SH-SY5Y (cell line): ENCODE data around the gene RMP24.

ENCODE experiments used
- GATA2 ChIP-seq: IDR thresholded peaks from 2 replicates; pipeline ENCODE4 v1.6.1; 2011; ENCODE audit warnings: mild to moderate bottlenecking, low read depth, low read length
- GATA3 ChIP-seq: IDR thresholded peaks from 2 replicates; pipeline ENCODE4 v1.6.1; 2011; ENCODE audit warnings: low read depth, mild to moderate bottlenecking, low read length, moderate library complexity

Gene RMP24

GRCh38 chr18:35949090-35949489 is 23.4 kb upstream of the RMP24 start:
- TF ChIP-seq GATA3 (no peak), GATA2 (no peak)

- no peak for TF ChIP-seq GATA3
- no peak for TF ChIP-seq GATA2
These were observed 22.4 kb upstream of the RMP24 start for GRCh38 chr18:35949903-35950627.

DNA sequence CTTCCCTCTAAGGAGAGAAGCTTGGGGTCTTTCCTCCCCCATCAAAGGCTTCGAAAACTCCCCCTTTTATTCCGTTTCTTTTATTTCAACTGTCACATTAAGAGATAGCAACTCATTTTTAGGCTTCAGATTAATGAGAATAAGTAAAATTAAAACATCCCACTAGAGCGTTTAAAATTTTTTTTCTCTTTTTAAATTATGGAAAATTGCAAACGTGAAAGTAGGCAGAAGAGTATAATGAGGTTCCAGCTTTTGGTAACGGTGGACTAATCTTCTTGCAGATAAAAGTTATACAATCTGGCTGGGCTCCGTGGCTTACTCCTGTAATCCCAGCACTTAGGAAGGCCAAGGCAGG is 21.9 kb upstream of the RMP24 start:
- TF ChIP-seq GATA2 (no peak), GATA3 (no peak)

GRCh38 chr18:35953688-35954087 is 18.8 kb upstream of the RMP24 start:
- TF ChIP-seq GATA2 (no peak), GATA3 (no peak)

- no peak for TF ChIP-seq GATA3
- TF ChIP-seq GATA2, result no peak
These were observed 16.3 kb upstream of the RMP24 start for GRCh38 chr18:35956226-35956625.

DNA sequence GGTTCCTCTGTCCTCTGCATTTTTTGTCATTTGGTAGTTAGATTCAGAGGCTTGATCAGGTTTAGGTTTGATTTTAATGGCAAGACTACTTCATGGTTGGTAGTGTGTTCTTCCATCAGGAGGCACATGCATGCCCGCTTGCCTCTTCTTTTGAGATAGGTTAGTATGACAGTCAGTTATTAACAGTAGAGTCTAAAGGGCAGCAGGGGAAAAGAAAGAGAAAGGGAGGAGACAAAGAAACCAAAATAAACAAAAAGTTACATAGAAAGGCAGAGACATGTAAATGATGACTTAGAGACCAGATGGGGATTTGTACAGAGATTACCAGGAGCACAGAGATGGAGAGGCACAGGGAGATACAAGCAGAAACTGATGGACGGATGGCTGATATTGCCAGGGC is 10.2 kb upstream of the RMP24 start:
- TF ChIP-seq GATA2 (no peak), GATA3 (no peak)

GRCh38 chr18:35964319-35964718 is 8.2 kb upstream of the RMP24 start:
- TF ChIP-seq GATA2 (no peak), GATA3 (no peak)

DNA sequence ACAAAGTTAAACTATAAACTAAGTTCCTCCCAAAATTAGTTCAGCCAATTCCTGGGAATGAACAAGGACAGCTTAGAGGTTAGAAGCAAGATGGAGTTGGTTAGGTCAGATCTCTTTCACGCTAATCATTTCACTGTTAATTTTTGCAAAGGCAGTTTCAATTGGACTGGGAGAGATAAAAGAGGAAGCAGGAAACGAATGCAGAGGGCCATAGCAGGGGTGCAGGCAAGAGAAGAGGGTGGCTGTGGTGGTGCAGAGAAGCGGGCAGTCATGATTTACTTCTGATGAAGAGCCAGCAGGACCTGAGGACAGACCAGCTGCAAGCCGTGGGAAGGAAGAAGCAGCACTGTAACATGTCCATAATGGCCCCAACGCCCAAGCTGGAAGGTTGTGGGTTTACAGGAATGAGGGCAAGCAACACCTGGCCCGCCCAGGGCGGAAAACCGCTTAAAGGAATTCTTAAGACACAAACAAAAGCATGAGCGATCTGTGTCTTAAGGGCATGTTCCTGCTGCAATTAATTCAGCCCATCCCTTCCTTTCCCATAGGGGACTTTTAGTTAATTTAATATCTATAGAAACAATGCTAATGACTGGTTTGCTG is 4.1 kb upstream of the RMP24 start:
- TF ChIP-seq GATA3 (no peak), GATA2 (no peak)

- no peak for TF ChIP-seq GATA2
- TF ChIP-seq GATA3, result no peak
These were observed 2.8 kb upstream of the RMP24 start for GRCh38 chr18:35969676-35970075.

DNA sequence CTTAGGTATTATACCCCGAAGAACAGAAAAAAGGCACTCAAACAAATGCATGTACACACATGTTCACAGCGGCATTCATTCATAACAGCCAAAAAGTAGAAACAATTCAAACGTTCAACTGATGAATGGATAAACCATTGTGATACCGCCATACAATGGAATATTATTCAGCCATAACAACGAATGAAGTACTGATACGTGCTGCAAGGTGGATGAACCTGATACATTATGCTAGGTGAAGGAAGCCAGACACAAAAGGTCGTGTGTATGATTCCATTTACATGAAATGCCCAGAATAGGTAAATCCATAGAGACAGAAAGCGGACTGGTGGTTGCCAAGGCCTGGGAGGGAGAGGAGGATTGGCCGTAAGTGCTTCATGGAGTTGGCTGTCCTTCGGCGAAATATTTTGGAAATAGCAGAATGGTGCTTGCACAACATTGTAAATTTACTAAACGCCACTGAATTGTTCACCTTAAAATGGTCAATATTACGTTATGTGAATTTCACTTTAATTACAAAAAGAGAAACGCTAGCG is 750 bp upstream of the RMP24 start:
- TF ChIP-seq GATA3, result no peak

DNA sequence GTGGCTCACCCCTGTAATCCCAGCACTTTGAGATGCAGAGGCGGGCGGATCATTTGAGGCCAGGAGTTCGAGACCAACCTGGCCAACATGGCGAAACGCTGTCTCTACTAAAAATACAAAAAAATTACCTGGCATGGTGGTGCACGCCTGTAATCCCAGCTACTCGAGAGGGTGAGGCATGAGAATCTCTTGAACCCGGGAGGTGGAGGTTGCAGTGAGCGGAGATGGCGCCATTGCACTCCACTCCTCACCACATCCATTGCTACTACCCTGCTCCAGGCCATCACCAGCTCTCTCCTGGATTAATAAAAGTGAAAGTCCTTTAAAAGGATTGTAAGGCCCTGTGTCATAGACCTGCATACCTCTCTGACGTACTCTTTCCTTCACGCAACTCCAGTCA is 1.2 kb downstream of the RMP24 start:
- TF ChIP-seq GATA2, result no peak
- TF ChIP-seq GATA3, result no peak

GRCh38 chr18:35974181-35974580 is 1.7 kb downstream of the RMP24 start:
- TF ChIP-seq GATA2 (no peak), GATA3 (no peak)

DNA sequence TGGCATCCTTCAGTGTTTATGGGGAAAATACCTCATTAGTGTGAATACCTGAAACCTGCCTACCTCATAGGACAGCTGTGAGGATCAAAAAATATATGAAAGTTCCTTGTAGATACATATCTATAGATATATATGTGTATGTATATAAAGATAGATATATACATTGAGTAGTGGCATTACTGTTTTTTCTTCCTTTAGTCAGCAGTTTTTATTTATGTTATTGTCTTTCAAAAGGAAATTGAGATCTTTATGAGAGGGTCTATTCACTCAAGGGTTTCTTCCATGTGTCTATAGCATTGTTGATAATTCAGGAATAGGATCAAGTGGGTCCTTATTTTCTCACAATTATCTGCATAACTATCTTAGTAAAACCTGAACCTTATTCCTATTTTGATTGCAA is 6.6 kb downstream of the RMP24 start:
- TF ChIP-seq GATA3, result no peak

DNA sequence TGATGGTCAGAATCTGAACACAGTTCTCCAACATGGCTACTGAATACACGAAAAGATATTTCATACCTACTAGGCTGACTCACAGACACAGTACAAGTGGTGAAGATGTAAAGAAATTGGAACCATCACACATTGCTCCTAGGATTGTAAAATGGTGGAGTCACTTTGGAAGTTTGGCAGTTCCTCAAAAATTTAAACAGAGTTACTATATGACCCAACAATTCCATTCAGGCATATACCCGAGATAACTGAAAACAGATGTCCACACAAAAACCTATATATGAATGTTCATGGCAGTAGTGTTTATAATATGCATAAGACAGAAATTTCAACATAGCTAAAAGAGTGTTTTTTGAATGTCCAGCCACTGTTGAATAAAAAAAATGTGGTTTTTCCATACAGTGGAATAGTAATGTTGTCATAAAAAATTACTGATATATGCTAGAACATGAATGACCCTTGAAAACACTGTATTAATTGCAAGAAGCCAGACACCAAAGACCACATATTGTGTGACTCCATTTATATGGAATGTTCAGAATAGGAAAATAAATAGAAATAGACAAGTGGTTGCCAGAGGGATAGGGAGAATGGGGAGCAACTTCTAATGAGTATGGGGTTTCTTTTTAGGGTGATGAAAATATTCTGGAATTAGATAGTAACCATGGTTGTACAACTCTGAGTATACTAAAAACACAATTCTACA is 10.1 kb downstream of the RMP24 start:
- TF ChIP-seq GATA2, result no peak
- TF ChIP-seq GATA3, result no peak

DNA sequence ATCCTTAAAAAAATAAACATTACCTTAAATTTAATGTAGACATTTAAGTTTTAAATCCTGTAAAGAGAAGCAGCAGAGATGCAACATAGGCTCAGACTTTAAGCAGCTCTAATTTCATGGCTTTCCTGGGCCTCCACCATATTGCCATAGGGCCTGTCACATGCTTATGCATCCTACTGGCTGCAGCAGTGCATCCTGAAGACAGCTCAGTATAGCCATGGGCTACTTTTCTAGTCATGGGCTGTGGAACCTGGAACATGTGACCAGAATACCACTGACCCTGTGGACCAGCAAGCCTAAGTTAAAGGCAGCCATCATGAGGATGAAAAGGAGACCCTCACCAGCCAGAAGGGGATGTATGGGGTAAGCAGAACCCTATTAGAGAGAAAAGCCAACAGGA is 10.7 kb downstream of the RMP24 start:
- no peak for TF ChIP-seq GATA2
- no peak for TF ChIP-seq GATA3

DNA sequence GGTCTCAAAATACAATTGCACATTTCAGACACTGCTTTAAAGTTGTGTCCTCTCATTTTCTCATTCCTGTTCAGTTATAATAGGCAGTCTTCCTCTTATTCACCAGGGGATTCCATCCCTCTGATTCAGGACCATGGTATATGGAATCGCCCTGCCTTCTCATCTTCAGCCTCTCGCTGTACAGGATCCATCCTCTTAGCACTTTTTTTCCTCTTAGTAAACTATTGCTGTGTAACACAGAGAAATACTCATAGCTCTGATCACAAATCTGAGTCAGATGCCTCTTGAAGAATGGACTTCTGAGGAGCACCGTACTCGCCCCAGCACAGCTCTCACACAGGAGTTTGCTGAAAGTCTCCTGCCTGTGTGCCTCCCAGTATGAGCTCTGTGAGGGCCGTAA is 11.3 kb downstream of the RMP24 start:
- TF ChIP-seq GATA2 (no peak), GATA3 (no peak)
